Calu3 (cell line): ENCODE data around the gene FLOT2. TPM values are rescaled to one million over a fixed set of nuclear protein-coding genes. Genes with fewer than 3 reads are reported as not detected.

Experiments used
- BruUV-seq: library from RNA; stranded (reverse); fragments of 400-500 nt; replicated peaks from 2 replicates; lab custom pipeline; 2021; lab: Mats Ljungman, UMichigan
- CTCF ChIA-PET: fragments of 300-600 bp; sonication (Branson Sonifier 250); formaldehyde crosslinking; loops from one replicate; lab custom pipeline; 2022; ENCODE audit warnings: antibody characterized with exemption; lab: Charles Lee
- DNase-seq: peaks from one replicate; pipeline ENCODE4 v3.0.0; 2022
- H3K27ac Mint-ChIP-seq: one replicate; pipeline ENCODE4 v1.8.0; 2022; ENCODE audit warnings: mixed read lengths; ENCODE audit not compliant: unreplicated experiment
- H3K27me3 Mint-ChIP-seq: one replicate; pipeline ENCODE4 v1.8.0; 2022; ENCODE audit warnings: mixed read lengths; ENCODE audit not compliant: unreplicated experiment
- H3K36me3 Mint-ChIP-seq: one replicate; pipeline ENCODE4 v1.8.0; 2022; ENCODE audit warnings: mild to moderate bottlenecking, moderate library complexity, mixed read lengths; ENCODE audit not compliant: insufficient read depth, unreplicated experiment
- H3K4me1 Mint-ChIP-seq: one replicate; pipeline ENCODE4 v1.8.0; 2022; ENCODE audit warnings: mild to moderate bottlenecking, low read depth, mixed read lengths; ENCODE audit not compliant: unreplicated experiment
- H3K4me3 Mint-ChIP-seq: one replicate; pipeline ENCODE4 v1.8.0; 2022; ENCODE audit warnings: mild to moderate bottlenecking, low read depth, moderate library complexity, mixed read lengths; ENCODE audit not compliant: unreplicated experiment
- H3K9me3 Mint-ChIP-seq: one replicate; pipeline ENCODE4 v1.8.0; 2022; ENCODE audit warnings: low read depth, mixed read lengths; ENCODE audit not compliant: unreplicated experiment
- CTCF ChIP-seq: fragments of 200-600 bp; IDR thresholded peaks from one replicate; pipeline ENCODE4 v1.8.0; 2022; ENCODE audit warnings: antibody characterized with exemption; ENCODE audit not compliant: unreplicated experiment
- intact Hi-C: fragments of 100-400 bp; cut with micrococcal nuclease; formaldehyde crosslinking; loops from one replicate; pipeline ENCODE4 v1.10.0; 2022; ENCODE audit not compliant: unreplicated experiment
- total RNA-seq: library from RNA; stranded (reverse); gene quantifications from 2 replicates; pipeline ENCODE4 v1.2.3, GENCODE V29; 2022

FLOT2 gene
- total RNA-seq, 1 experiment from 2014 or later = 152 TPM

- Mint-ChIP-seq H3K9me3 (no peaks in the 10 kb centered on the region), H3K4me1 (peaks cover 6% of the 10 kb centered on the region), H3K27ac (no peak overlapping the region), H3K4me3 (no peak overlapping the region), H3K36me3 (no peaks in the 10 kb centered on the region), H3K27me3 (no peaks in the 10 kb centered on the region)
- BruUV-seq = no TSS peak
- no peak for TF ChIP-seq CTCF
- no peak for DNase-seq
- CTCF ChIA-PET = no interaction called here
- intact Hi-C loops = no loop called here
These were observed 30.3 kb downstream of the FLOT2 start for GRCh38 chr17:28867276-28867675.

- CTCF ChIA-PET = no interaction called here
- DNase-seq = no peak
- no peak for TF ChIP-seq CTCF
These were observed 31.4 kb downstream of the FLOT2 start for GRCh38 chr17:28865946-28866752.

GRCh38 chr17:28864991-28865849, 32.3 kb downstream of the FLOT2 start:
- Mint-ChIP-seq H3K9me3 (no peaks in the 10 kb centered on the region), H3K27me3 (no peaks in the 10 kb centered on the region), H3K36me3 (peaks cover 4% of the 10 kb centered on the region), H3K4me1 (peaks cover 6% of the 10 kb centered on the region), H3K27ac (no peak overlapping the region), H3K4me3 (no peak overlapping the region)
- CTCF ChIA-PET = no interaction called here
- intact Hi-C loops = no loop called here
- BruUV-seq = no TSS peak
- no peak for DNase-seq
- no peak for TF ChIP-seq CTCF

More at GRCh38 chr17:28865946-28866752, 31.4 kb downstream of the FLOT2 start:
- Mint-ChIP-seq H3K27me3 (no peaks in the 10 kb centered on the region), H3K4me3 (no peak overlapping the region), H3K4me1 (peaks cover 6% of the 10 kb centered on the region), H3K9me3 (no peaks in the 10 kb centered on the region), H3K36me3 (no peaks in the 10 kb centered on the region), H3K27ac (no peak overlapping the region)
- BruUV-seq = no TSS peak
- intact Hi-C loops = no loop called here

DNA sequence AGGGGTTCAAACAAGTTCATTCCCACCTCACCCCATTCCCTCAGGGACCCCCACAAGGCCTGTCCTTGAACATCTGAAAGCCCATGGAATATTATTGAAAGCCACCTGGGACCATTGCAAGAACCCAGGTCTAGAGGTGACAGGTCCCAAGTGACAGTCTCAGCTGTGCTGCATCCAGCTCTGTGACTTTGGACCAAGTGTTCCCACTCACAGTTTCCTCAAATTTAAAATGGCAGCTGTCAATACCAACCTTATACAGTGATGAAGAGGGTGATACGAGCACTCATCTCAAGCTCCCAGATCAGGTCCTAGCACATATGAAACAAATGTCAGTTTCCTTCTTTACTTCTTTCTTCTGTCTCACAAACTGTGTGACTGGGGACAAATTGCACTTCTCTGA, 33.6 kb downstream of the FLOT2 start:
- intact Hi-C loops = no loop called here
- Mint-ChIP-seq H3K36me3 (peaks cover 12% of the 10 kb centered on the region), H3K4me3 (no peak overlapping the region), H3K9me3 (no peaks in the 10 kb centered on the region), H3K27me3 (no peaks in the 10 kb centered on the region), H3K27ac (no peak overlapping the region), H3K4me1 (peaks cover 6% of the 10 kb centered on the region)
- no TSS peak for BruUV-seq
- CTCF ChIA-PET = interaction anchor here (0.7 kb wide), 1 partner anchor 100 kb away, joined by 5 read pairs; no protein-coding TSS in a partner anchor
- DNase-seq = no peak
- no peak for TF ChIP-seq CTCF
